PC-9 (cell line): ENCODE results near the gene HAO2.

Experiments
- CTCF ChIP-seq: fragments of 200-600 bp; sonication (generic); conservative IDR thresholded peaks from 2 replicates; pipeline ENCODE4 v1.6.1; 2017; ENCODE audit warnings: mixed run types, antibody characterized with exemption, mild to moderate bottlenecking, moderate library complexity
- EZH2 ChIP-seq: fragments of 200-600 bp; sonication (generic); IDR thresholded peaks from 2 replicates; pipeline ENCODE4 v1.8.0; 2017; ENCODE audit warnings: antibody characterized with exemption, low read depth

GRCh38 chr1:119416006-119416640, 47.5 kb downstream of the HAO2 start:
- TF ChIP-seq CTCF (no peak), EZH2 (no peak)
